Medulla oblongata (tissue), 1 donor: ENCODE results near the gene SPEM1.

ENCODE experiments used
- DNase-seq: peaks from one replicate; pipeline ENCODE4 v3.0.0-alpha.2; 2015; ENCODE audit errors: extremely low spot score

The SPEM1 gene

DNA sequence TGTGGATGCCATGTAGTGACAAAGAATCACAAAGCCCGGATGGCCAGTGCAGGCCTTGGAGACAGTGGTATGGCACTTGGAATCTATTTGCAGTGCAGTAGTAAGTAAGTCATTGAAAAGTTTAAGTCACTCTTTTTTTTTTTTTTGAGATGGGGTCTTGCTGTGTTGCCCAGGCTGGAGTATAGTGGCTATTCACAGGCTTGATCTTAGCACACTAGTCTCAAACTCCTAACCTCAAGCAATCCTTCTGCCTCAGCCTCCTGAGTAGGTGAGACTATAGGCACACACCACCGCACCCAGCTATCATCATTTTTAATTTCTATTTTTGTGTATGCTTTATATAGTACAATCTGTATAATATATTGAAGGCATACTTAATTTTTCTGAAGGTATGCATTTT lies 21.5 kb upstream of the SPEM1 start:
- no peak for DNase-seq

DNA sequence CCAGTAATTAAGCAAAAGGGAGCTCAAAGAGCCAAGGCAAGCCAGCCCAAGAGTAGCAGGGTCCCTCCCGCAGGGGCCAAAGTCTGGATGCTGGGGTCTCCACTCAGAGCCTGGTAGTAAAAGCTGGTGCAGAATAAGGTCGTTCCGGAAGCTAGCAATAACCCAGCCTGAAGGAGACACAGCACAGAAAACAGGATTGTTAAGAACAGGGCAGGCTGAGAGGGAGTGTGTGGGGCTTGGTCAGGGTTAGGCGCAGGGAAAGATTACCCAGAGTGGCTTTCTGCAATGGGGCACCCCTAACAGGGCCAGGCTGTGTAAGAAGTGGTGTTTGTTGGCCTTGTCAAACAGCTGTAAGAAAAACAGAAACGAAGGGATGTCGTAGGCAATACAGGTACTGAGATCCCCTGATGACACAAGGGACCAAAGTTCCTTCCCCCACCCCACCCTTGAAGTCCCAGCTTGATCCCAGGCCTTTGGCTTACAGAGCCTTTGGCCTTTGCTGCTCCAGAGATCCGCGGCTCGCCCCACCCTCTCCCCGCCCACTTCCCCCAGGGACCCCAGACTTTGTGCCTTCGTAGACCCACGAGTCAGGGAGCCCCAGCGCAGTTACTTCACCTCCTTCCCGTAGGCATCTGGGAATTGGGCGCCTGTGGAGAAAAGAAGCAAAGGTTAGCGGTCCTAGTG lies 16.9 kb upstream of the SPEM1 start:
- peak; percentile 21 for DNase-seq

DNA sequence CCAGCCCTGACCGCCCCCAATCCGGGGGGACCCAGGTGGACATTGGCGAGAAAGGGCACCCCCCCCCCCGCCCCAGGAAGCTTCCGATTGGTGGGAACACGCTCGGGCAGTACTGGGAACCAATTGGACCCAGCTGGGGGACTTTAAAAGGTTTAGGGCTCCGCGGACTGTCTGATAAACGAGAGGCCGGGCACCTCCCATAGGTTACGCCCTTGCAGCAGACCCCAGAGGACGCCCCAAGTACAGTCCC lies 16.5 kb upstream of the SPEM1 start:
- DNase-seq = no peak

DNA sequence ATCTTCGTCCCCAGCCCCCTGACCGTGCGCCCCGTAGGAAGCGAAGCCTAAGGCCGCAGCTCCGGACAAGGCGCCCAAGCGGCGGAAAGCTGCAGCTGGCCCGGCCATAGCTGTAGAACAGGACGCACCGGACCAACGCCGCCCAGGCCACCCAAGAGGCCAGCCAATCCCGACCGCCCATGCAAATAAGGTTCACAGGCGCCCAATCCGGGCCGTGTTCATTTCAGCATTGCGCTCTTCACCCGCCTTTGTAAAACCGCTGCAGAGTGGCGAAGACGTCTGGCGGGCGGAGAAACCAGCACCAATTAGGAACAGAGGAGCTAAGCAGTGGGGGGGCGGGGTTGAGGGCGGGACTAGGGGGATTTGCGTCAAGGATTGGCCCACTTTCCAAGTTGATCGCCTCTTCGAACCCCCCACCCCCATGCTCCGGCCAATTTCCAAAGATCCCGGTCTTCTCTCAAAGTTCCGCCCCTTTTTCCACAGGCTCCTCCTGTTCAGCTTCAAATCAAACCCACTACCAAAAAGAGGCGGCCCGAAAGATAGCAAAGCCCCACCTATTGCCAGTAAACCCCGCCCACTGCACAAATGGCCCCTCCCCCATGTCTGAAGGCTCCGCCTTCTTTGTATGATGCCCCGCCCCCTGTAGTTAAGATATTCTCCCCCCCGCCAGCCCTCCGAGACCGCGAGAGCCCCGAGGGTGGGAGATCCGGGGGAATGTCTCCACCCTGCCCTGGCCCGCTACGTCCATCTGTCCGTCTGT lies 16.0 kb upstream of the SPEM1 start, which contains the start of gene TMEM256:
TMEM256 (minus strand) TSS at position 121 of the 760 bp plus-strand sequence; CDS start at position 108, 13 bp downstream.
- DNase-seq = peak; percentile 100

DNA sequence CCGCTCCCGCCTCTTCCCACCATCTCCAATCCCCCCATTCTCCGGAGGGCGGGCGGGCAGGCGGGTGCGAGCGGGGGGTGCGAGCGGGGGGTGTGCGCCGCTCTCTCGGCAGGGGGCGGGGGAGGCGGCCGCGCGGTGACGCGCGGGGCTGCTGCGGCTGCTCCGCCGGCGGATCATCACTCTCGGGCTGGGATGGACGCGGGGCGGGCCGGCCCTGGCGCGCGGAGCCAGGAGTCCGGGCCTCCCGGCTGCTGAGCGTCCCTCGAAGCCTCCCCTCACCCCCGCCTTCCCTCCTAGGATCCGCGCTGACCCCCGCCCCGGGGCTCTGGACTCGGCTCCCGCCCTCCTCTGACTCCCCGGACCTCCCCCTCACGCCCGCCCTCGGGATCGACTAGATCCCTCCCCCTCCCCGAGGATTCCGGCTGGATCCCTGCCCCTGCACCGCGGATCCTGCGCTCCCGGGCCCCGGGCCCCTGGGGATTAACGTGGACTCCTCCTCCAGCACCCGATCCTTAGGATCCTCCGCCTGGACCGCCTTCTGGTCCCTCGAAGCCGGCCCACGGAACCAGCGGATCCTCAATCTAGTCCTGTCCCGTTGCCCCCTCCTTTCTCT lies 15.3 kb upstream of the SPEM1 start:
- no peak for DNase-seq

DNA sequence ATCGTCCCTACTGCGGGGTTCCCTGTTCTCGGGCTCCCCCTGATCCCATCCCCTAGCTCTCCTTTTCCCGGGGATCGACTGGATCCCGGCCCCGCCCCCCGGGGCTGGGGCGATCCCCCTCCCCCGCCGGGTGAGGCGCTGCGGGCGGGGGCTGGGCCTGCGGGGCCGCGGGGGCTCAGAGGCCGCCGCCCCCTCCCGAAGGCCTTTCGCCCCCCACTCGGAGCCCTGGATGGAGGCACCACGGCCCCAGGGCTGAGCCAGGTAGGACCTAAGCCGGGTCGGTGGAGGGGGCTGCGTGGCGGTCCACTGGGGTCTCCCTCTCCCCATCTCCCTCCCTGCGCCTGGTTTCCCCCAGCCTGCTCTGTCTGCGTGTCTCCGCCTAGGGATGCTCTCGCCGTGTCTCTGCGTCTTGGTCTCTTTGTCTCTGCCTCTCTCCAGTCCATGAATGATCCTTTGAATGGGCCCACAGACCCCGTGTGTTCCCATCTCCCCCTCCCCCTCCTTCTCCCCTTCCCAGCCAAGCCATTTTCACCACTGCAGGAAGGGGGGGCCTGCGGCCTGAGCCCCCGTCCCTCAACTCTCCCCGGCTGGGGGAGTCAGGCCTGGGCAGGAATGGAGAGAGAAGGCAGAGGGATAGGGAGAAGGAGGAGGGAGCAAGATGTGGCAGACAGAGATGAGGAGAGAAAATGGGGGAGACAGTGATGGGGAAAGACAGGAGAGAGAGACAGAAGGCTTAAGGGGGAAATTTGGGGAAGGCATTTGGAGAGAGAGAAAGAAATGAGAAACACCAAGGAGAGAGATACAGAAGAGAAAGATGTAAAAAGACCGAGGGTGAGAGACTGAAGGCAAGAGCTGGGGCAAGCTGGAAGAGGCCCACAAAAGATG lies 14.5 kb upstream of the SPEM1 start:
- DNase-seq = peak; percentile 67

DNA sequence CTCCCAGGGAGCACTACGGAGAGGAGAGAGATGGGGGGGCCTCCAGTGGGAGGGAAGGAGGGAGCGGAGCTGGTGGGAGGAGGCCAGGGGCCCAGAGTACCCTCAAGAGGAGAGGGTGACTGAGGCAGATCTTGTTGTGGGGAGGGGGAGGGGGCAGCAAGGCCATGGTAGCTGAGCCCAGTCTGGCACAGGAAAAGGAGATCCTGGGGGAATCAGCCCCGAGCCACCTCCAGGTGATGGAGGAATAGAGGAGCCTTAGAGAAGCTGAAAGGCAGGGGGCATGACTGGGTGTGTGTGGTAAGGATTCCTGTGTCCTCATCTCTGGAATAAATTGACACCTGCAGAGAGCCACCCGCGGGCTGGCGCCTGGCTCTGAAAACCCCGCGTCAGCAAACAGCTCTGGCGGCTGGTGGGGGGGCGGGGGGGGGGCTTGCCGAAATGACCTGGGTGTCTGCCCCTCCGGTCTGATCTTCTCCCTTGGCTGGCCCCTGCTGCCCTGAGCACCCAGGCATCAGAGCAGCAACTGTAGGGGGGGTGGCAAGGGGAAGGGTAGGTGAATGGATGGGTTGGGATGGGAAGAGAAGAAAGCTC lies 13.8 kb upstream of the SPEM1 start:
- no peak for DNase-seq

DNA sequence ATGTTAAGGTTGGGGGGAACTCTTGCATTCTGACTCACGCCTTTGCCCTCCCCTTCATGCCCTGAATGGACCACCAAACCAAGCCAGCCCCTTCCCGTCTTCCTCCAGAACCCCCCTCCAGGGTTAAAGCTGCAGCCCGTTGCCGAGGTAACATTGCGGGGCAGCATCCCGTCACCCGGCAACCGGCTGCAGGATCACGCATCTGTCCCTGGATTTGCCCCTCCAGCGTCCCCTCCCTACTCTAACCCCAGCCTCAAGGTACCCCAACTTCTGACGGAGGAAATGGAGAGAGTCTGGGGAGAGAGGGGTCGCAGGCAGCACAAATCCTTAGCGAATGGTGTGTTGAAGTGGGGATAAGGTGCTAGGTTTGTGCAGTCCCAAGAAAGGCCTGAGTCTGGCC lies 13.0 kb upstream of the SPEM1 start:
- DNase-seq = no peak

DNA sequence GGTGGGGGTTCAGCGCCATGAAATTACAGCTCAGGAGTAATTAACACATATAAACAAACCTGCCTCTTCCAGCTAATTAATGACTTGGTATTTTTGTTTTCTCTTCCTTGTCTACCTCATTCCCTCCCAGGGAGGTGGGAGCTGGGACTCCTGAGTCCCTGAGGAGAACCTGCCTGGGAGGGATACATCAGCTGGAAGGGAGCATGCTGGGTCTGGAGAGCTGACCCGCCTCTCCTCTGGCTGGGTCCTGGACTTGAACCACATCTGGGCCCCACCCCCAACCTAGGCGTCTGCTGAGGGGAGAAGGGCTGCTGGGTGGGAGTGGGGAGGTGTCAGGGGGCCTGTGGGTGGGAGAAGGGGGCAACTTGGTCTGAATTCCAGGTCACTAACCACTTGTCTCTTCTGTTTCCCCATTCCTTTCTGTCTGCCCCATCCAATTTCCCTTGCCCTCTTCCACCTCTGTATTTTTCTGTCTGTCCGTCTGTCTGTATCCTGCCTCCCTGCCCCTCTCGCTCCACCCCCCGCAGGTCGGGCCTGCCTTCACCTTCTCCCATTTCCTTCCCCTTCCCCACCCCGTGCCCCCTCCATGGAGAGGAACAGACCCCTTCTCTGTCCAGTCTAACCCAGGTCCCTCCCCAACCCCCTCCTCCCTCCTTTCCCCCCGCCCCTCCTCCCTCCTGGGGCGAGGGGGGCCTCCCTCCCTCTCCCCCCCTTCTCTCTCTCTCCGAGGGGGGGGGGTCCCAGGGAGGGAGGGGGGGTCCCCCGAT lies 12.5 kb upstream of the SPEM1 start, which contains the start of gene NLGN2:
NLGN2 (plus strand) TSS at position 361 of the 767 bp plus-strand sequence. CDS start 411 bp downstream, outside the sequence.
- no peak for DNase-seq

DNA sequence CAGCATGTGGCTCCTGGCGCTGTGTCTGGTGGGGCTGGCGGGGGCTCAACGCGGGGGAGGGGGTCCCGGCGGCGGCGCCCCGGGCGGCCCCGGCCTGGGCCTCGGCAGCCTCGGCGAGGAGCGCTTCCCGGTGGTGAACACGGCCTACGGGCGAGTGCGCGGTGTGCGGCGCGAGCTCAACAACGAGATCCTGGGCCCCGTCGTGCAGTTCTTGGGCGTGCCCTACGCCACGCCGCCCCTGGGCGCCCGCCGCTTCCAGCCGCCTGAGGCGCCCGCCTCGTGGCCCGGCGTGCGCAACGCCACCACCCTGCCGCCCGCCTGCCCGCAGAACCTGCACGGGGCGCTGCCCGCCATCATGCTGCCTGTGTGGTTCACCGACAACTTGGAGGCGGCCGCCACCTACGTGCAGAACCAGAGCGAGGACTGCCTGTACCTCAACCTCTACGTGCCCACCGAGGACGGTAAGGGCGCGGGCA lies 11.8 kb upstream of the SPEM1 start:
- DNase-seq = no peak

DNA sequence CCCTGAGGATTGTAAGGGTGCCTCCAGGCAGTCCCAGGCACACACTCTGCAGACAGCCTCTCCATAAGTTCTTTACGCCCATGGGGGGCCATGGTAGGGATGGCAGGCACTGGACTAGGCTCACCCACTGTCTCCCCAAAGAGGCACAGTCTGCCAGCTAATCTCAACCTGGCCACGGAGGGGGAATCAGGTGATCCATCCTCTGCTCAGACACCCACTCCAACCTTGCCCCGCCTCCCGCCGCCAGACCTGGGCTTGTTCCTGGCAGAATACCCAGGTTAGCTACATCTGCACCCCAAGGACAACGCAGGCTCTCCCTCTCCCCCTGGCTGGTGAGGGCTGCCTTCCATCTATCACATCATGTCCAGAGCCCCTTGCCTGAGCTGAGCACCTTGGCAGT lies 11.3 kb upstream of the SPEM1 start:
- DNase-seq = no peak

DNA sequence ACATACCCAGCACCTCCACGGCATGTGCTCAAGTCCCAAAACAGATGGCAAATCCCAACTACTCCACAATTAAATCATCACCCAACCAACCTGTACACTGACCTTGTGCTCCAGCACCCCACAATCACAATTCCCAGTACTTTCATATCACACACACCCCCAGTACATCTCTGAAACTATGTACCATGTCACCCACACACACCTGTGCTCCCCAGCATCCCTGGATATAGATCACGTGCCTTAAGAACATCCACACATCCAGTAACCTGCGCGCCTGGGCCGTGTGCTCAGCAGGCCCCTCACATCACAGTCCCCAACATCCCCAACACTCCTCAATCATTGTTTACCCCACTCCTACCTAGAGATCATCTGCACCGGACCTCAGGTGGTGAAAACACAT lies 10.4 kb upstream of the SPEM1 start:
- DNase-seq = no peak

DNA sequence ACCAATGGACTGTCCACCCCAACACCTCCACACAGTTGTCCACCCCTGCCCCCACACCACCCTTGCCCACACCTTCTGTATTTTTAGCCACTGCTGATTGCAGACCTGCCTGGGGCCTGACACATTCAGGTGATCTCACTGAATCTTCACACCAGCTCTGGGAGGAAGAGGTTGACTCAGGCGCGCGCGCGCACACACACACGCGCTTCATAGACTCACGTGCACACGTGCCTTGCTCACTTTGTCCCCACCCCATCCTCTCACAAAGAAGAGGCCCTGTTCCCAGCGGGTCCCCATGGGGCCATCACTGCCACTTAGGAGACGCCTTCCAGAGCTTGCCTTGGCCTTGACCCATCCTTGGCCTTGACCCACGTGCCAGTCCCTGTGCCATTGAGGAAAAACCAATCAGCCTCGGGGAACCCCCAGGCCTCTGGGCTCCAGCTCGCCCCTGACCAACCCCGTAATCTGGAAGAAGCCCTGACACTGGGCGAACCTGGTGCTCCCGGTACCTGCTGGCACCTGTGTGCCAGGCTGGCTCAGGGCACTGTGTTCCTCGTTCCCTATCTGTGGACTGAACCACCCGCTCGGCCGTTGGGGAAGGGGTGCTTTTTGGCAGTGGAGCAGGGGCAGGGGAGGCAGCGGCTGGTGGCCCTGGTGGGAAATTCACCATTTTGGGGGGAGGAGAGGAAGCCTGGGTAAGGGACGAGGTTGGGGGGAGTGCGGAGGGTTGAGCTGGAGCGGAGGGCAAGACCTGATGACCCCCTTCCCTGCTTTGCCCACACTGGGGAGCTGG lies 9.3 kb upstream of the SPEM1 start:
- no peak for DNase-seq

DNA sequence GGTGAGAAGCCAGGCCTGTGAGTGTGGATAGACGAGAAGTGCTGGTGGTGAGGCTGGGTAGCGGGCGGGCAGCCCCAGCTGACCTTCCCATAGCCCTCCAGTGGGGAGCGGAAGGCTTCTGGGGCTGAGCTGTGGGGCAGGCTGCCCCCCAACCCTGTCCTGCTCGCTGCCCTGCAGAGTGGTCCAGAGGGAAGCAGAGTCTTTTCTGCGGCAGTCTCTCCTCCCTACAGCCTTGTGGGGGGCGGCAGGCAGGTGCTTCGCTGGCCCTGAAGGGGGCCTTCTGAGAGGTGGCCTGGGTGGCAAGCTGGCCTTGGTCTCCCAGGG lies 8.7 kb upstream of the SPEM1 start:
- DNase-seq = no peak

DNA sequence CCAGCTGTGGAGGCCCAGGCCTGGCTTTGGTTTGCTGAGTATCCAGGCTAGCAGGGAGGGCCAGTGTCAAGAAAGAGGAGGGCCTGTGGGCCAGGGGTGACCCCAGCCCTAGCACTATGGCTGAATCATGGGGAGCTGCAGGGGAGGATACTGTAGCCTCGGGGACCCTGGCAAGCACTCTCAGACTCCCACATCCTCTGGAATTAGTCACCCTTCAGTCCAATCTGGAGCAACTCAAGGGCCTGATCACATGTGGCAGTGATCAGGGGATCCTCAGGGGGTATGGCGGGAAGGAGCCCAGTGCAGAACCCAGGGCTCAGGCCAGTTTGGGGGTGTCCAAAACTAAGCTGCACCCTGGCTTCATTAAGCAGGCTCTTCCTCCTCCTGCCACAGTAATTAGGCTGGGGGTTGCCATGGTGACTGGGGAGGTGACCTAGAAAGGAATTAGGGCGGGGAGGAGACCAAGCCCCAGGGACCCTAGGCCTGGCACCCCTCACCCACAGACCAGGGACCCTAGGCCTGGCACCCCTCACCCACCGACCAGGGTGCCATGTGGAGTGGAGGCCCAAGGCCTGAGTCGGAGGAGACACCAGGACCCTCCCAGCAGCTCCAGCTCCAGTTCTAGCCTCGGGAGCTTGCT lies 6.7 kb upstream of the SPEM1 start:
- no peak for DNase-seq

DNA sequence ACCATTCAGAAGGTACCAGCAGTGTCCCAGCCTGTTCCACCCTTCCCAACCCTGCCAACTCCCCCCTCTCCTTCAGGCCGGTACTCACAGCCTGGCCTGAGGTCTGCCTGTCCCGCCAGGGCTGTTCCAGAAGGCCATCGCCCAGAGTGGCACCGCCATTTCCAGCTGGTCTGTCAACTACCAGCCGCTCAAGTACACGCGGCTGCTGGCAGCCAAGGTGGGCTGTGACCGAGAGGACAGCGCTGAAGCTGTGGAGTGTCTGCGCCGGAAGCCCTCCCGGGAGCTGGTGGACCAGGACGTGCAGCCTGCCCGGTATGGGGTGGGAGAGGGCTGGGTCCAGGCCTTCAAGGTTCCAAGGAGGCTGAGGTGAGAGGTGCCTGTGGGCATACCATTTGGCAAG lies 5.3 kb upstream of the SPEM1 start:
- DNase-seq = no peak

DNA sequence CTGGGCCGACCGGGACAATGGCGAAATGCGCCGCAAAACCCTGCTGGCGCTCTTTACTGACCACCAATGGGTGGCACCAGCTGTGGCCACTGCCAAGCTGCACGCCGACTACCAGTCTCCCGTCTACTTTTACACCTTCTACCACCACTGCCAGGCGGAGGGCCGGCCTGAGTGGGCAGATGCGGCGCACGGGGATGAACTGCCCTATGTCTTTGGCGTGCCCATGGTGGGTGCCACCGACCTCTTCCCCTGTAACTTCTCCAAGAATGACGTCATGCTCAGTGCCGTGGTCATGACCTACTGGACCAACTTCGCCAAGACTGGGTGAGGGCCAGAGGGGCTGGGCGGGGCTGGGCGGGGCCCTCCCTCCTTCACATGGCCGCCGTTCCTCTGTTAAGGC lies 4.3 kb upstream of the SPEM1 start:
- no peak for DNase-seq

DNA sequence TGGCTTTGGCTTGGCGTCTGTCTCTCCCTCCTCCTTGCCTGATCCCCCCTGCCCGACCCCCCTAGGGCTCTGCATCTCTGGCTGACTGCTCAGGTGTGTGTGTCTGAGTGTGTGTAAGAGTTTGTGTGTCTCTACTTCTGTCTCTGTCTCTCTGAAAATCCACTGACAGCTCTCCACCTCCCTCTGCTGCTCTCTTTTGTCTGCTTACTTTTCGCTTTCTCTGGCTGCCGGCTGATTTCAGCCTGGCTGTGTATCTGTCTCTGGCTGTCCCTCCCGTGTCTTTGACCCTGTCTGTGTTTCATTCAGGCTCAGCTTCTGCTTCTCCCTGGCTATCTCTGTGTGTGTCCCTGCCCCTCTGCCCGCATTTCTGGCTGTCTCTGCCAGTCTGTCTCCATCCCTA lies 3.8 kb upstream of the SPEM1 start:
- no peak for DNase-seq

DNA sequence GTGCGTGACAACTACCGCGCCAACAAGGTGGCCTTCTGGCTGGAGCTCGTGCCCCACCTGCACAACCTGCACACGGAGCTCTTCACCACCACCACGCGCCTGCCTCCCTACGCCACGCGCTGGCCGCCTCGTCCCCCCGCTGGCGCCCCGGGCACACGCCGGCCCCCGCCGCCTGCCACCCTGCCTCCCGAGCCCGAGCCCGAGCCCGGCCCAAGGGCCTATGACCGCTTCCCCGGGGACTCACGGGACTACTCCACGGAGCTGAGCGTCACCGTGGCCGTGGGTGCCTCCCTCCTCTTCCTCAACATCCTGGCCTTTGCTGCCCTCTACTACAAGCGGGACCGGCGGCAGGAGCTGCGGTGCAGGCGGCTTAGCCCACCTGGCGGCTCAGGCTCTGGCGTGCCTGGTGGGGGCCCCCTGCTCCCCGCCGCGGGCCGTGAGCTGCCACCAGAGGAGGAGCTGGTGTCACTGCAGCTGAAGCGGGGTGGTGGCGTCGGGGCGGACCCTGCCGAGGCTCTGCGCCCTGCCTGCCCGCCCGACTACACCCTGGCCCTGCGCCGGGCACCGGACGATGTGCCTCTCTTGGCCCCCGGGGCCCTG lies 3.0 kb upstream of the SPEM1 start:
- DNase-seq = no peak
